Activated CD4-positive, alpha-beta T cell treated with anti-CD3 and anti-CD28 coated beads, Interleukin-2, amount 10 ng/mL, durations not matched to agents 7 days and 5 days (primary cell): Measurements from ENCODE around the gene PRR7. TPM values are rescaled to one million over a fixed set of nuclear protein-coding genes. Genes with fewer than 3 reads are reported as not detected.

Source experiments
- CTCF ChIA-PET: fragments of 350-600 bp; sonication (Branson Sonifier 250); formaldehyde crosslinking; loops from one replicate; lab custom pipeline; 2021; ENCODE audit warnings: antibody characterized with exemption; lab: Charles Lee
- POLR2A ChIA-PET: fragments of 350-600 bp; sonication (Branson Sonifier 250); formaldehyde crosslinking; loops from one replicate; lab custom pipeline; 2021; ENCODE audit warnings: antibody characterized with exemption; lab: Charles Lee
- DNase-seq: peaks from one replicate; pipeline ENCODE4 v3.0.0-alpha.2; 2020
- H3K27ac Mint-ChIP-seq: one replicate; pipeline ENCODE4 v1.8.0; 2021; ENCODE audit warnings: mild to moderate bottlenecking, moderate library complexity, mixed read lengths
- H3K27me3 Mint-ChIP-seq: one replicate; pipeline ENCODE4 v1.8.0; 2021; ENCODE audit warnings: mixed read lengths
- H3K36me3 Mint-ChIP-seq: one replicate; pipeline ENCODE4 v1.8.0; 2021; ENCODE audit warnings: low read depth, mixed read lengths
- H3K4me1 Mint-ChIP-seq: one replicate; pipeline ENCODE4 v1.8.0; 2021; ENCODE audit warnings: mixed read lengths
- H3K4me3 Mint-ChIP-seq: one replicate; pipeline ENCODE4 v1.8.0; 2021; ENCODE audit warnings: mild to moderate bottlenecking, moderate library complexity, mixed read lengths
- H3K9me3 Mint-ChIP-seq: one replicate; pipeline ENCODE4 v1.8.0; 2021; ENCODE audit warnings: mixed read lengths
- total RNA-seq, 2 experiments: library from RNA; stranded (reverse); gene quantifications; one replicate each; pipeline ENCODE4 v1.2.3, GENCODE V29; 2021

PRR7 gene
- total RNA-seq, 2 experiments from 2014 or later = 5.3 to 9.7 TPM

GRCh38 chr5:177495243-177496060 lies 48.8 kb downstream of the PRR7 start:
- no peak for DNase-seq
- H3K36me3 Mint-ChIP-seq = peaks cover 9% of the 10 kb centered on the region
- peak overlapping the region; percentile 69 for H3K4me3 Mint-ChIP-seq
- no peaks in the 10 kb centered on the region for H3K9me3 Mint-ChIP-seq
- ChIA-PET POLR2A (no interaction called here), CTCF (interaction anchor here (1.0 to 2.8 kb wide), 8 partner anchors 13 to 179 kb away, joined by 3 to 18 read pairs (median 4); no protein-coding TSS in a partner anchor)
- H3K27ac Mint-ChIP-seq = peak overlapping the region; percentile 64
- peaks cover 48% of the 10 kb centered on the region for H3K4me1 Mint-ChIP-seq
- H3K27me3 Mint-ChIP-seq = peaks cover 18% of the 10 kb centered on the region

GRCh38 chr5:177496070-177496726 lies 49.6 kb downstream of the PRR7 start:
- Mint-ChIP-seq H3K27ac (peak overlapping the region; percentile 64), H3K4me1 (peaks cover 47% of the 10 kb centered on the region), H3K36me3 (peaks cover 6% of the 10 kb centered on the region), H3K27me3 (peaks cover 18% of the 10 kb centered on the region), H3K9me3 (no peaks in the 10 kb centered on the region), H3K4me3 (peak overlapping the region; percentile 69)
- DNase-seq = no peak
- ChIA-PET POLR2A (no interaction called here), CTCF (interaction anchor here (1.2 to 2.8 kb wide), 6 partner anchors 14 to 106 kb away, joined by 3 to 18 read pairs (median 5); no protein-coding TSS in a partner anchor)

- no peaks in the 10 kb centered on the region for H3K9me3 Mint-ChIP-seq
- peaks cover 5% of the 10 kb centered on the region for H3K36me3 Mint-ChIP-seq
- no peak for DNase-seq
- POLR2A ChIA-PET = interaction anchor here (1.0 kb wide), 1 partner anchor 12 kb away, joined by 4 read pairs; no protein-coding TSS in a partner anchor
- peaks cover 47% of the 10 kb centered on the region for H3K4me1 Mint-ChIP-seq
- H3K27me3 Mint-ChIP-seq = peaks cover 18% of the 10 kb centered on the region
- CTCF ChIA-PET = interaction anchor here (0.6 to 2.8 kb wide), 13 partner anchors 11 to 107 kb away, joined by 3 to 18 read pairs (median 4); no protein-coding TSS in a partner anchor
- no peak overlapping the region for H3K27ac Mint-ChIP-seq
- H3K4me3 Mint-ChIP-seq = peak overlapping the region; percentile 76
Measured at GRCh38 chr5:177496727-177497291, 50.2 kb downstream of the PRR7 start.

- Mint-ChIP-seq H3K27me3 (peaks cover 18% of the 10 kb centered on the region), H3K4me3 (peak within 1 kb of the TSS; percentile 76), H3K4me1 (peaks cover 47% of the 10 kb centered on the region), H3K36me3 (peaks cover 5% of the 10 kb centered on the region), H3K27ac (peak within 1 kb of the TSS; percentile 64), H3K9me3 (no peaks in the 10 kb centered on the region)
- DNase-seq = peak; percentile 95
- ChIA-PET POLR2A (interaction anchor here (1.0 kb wide), 1 partner anchor 12 kb away, joined by 4 read pairs; no protein-coding TSS in a partner anchor), CTCF (interaction anchor here (0.6 to 2.4 kb wide), 12 partner anchors 8 to 107 kb away, joined by 3 to 9 read pairs (median 4); partner anchors contain the start of gene DOK3)
Measured at GRCh38 chr5:177497292-177498012, 50.8 kb downstream of the PRR7 start, which contains the start of gene PDLIM7. PDLIM7 (minus strand) TSS chr5:177497604; CDS start chr5:177496512, 1,092 bp downstream.

GRCh38 chr5:177498013-177498787 lies 51.6 kb downstream of the PRR7 start:
- DNase-seq = no peak
- Mint-ChIP-seq H3K36me3 (no peaks in the 10 kb centered on the region), H3K9me3 (no peaks in the 10 kb centered on the region), H3K27ac (peak overlapping the region; percentile 16), H3K27me3 (peaks cover 18% of the 10 kb centered on the region), H3K4me3 (peak overlapping the region; percentile 76), H3K4me1 (peaks cover 42% of the 10 kb centered on the region)
- ChIA-PET CTCF (interaction anchor here (0.7 to 4.4 kb wide), 11 partner anchors 9 to 108 kb away, joined by 3 to 23 read pairs (median 4); partner anchors contain the start of gene DOK3), POLR2A (interaction anchor here (1.0 kb wide), 1 partner anchor 11 kb away, joined by 4 read pairs; no protein-coding TSS in a partner anchor)

GRCh38 chr5:177499842-177500241 lies 53.2 kb downstream of the PRR7 start:
- DNase-seq = no peak
- ChIA-PET POLR2A (no interaction called here), CTCF (interaction anchor here (0.8 to 4.4 kb wide), 8 partner anchors 21 to 117 kb away, joined by 3 to 36 read pairs (median 8); no protein-coding TSS in a partner anchor)
- no peaks in the 10 kb centered on the region for H3K9me3 Mint-ChIP-seq
- peaks cover 18% of the 10 kb centered on the region for H3K27me3 Mint-ChIP-seq
- no peaks in the 10 kb centered on the region for H3K36me3 Mint-ChIP-seq
- H3K27ac Mint-ChIP-seq = no peak overlapping the region
- no peak overlapping the region for H3K4me3 Mint-ChIP-seq
- H3K4me1 Mint-ChIP-seq = peaks cover 29% of the 10 kb centered on the region

- no peaks in the 10 kb centered on the region for H3K36me3 Mint-ChIP-seq
- peaks cover 22% of the 10 kb centered on the region for H3K4me1 Mint-ChIP-seq
- no peak overlapping the region for H3K27ac Mint-ChIP-seq
- H3K9me3 Mint-ChIP-seq = no peaks in the 10 kb centered on the region
- peaks cover 18% of the 10 kb centered on the region for H3K27me3 Mint-ChIP-seq
- DNase-seq = peak; percentile 83
- POLR2A ChIA-PET = no interaction called here
- CTCF ChIA-PET = interaction anchor here (0.8 to 4.4 kb wide), 18 partner anchors 10 to 191 kb away, joined by 3 to 36 read pairs (median 4); partner anchors contain the start of gene DOK3
- no peak overlapping the region for H3K4me3 Mint-ChIP-seq
Measured at GRCh38 chr5:177500685-177501522, 54.3 kb downstream of the PRR7 start.

GRCh38 chr5:177501874-177502678 lies 55.5 kb downstream of the PRR7 start:
- DNase-seq = no peak
- Mint-ChIP-seq H3K9me3 (no peaks in the 10 kb centered on the region), H3K36me3 (no peaks in the 10 kb centered on the region), H3K4me1 (peaks cover 17% of the 10 kb centered on the region), H3K27ac (no peak overlapping the region), H3K27me3 (peaks cover 18% of the 10 kb centered on the region), H3K4me3 (no peak overlapping the region)
- POLR2A ChIA-PET = no interaction called here
- CTCF ChIA-PET = interaction anchor here (0.9 to 4.4 kb wide), 15 partner anchors 8 to 192 kb away, joined by 3 to 36 read pairs (median 5); partner anchors contain the start of gene DOK3

GRCh38 chr5:177502886-177503285 lies 56.3 kb downstream of the PRR7 start:
- Mint-ChIP-seq H3K4me1 (peaks cover 15% of the 10 kb centered on the region), H3K9me3 (no peaks in the 10 kb centered on the region), H3K4me3 (no peak overlapping the region), H3K27me3 (peaks cover 16% of the 10 kb centered on the region), H3K36me3 (no peaks in the 10 kb centered on the region), H3K27ac (no peak overlapping the region)
- CTCF ChIA-PET = interaction anchor here (0.6 to 4.4 kb wide), 5 partner anchors 45 to 136 kb away, joined by 3 to 23 read pairs (median 4); no protein-coding TSS in a partner anchor
- DNase-seq = no peak
- POLR2A ChIA-PET = interaction anchor here (0.7 kb wide), 1 partner anchor 113 kb away, joined by 3 read pairs; no protein-coding TSS in a partner anchor
